K562 (cell line): Measurements from ENCODE around the gene ARMCX2. TPM values are rescaled to one million over a fixed set of nuclear protein-coding genes. Genes with fewer than 3 reads are reported as not detected.
A peak's percentile ranks its signal among the peaks of the same experiment; 100 is the strongest.

ENCODE experiments used
- ATF7 ChIP-seq: fragments of 450-650 bp; IDR thresholded peaks from 2 replicates; pipeline ENCODE4 v1.7.1; 2014; ENCODE audit warnings: mild to moderate bottlenecking, moderate library complexity
- ETV6 ChIP-seq, 3 experiments: fragments of 150-350 bp in 1 of 3; sonication (generic) in 1 of 3; formaldehyde crosslinking in 1 of 3; IDR thresholded peaks; 2 replicates each; pipeline versions ENCODE4 v1.6.1 to v1.8.0; 2014 to 2022; ENCODE audit warnings: borderline replicate concordance in 2 of 3, low read depth in 2 of 3, antibody characterized with exemption in 1 of 3, low read length in 1 of 3, mild to moderate bottlenecking in 1 of 3, missing genetic modification reagents in 1 of 3
- EWSR1 ChIP-seq: fragments of 450-650 bp; IDR thresholded peaks from 2 replicates; pipeline ENCODE4 v1.6.1; 2018; ENCODE audit warnings: borderline replicate concordance, mild to moderate bottlenecking, low read depth, moderate library complexity; ENCODE audit not compliant: partially characterized antibody
- GABPA ChIP-seq: fragments of 200-800 bp; sonication (Bioruptor generic); conservative IDR thresholded peaks from 2 replicates; pipeline ENCODE4 v1.6.1; 2016; ENCODE audit warnings: low read depth, missing genetic modification characterization, missing compliant biosample characterization
- HDAC6 ChIP-seq: IDR thresholded peaks from 2 replicates; pipeline ENCODE4 v1.6.1; 2012; ENCODE audit warnings: low read depth, mild to moderate bottlenecking, control low read depth, inconsistent platforms, low read length, moderate library complexity
- LCOR ChIP-seq: sonication (generic); formaldehyde crosslinking; IDR thresholded peaks from 2 replicates; pipeline ENCODE4 v1.8.0; 2022; ENCODE audit warnings: mild to moderate bottlenecking, missing genetic modification reagents
- MTA2 ChIP-seq: fragments of 450-650 bp; IDR thresholded peaks from 2 replicates; pipeline ENCODE4 v1.6.1; 2016; ENCODE audit warnings: low read depth
- NONO ChIP-seq, 2 experiments: fragments of 200-400 bp in 1 of 2; fragments of 450-650 bp in 1 of 2; formaldehyde crosslinking in 1 of 2; IDR thresholded peaks; 2 replicates each; pipeline ENCODE4 v1.6.1; 2017; ENCODE audit warnings: low read depth in 2 of 2, mild to moderate bottlenecking in 2 of 2, moderate library complexity in 2 of 2, low read length in 1 of 2
- RUNX1 ChIP-seq: sonication (generic); IDR thresholded peaks from 2 replicates; pipeline ENCODE4 v1.6.1; 2016; ENCODE audit warnings: antibody characterized with exemption, low read depth
- STAG1 ChIP-seq: sonication (generic); formaldehyde crosslinking; IDR thresholded peaks from 2 replicates; pipeline ENCODE4 v1.5.0; 2020; ENCODE audit warnings: missing genetic modification reagents, borderline replicate concordance
- TAL1 ChIP-seq: fragments of 450-650 bp; IDR thresholded peaks from 2 replicates; pipeline ENCODE4 v1.6.1; 2016; ENCODE audit warnings: mild to moderate bottlenecking
- ZNF318 ChIP-seq, 2 experiments: fragments of 450-650 bp; IDR thresholded peaks; 2 replicates each; pipeline ENCODE4 v1.6.1; 2016; ENCODE audit warnings: mild to moderate bottlenecking in 2 of 2, borderline replicate concordance in 1 of 2, low read depth in 1 of 2, moderate library complexity in 1 of 2
- polyA plus RNA-seq, 8 experiments: library from polyadenylated mRNA; depleted of rRNA in 4 of 8; stranded (reverse) in 5 of 8; unstranded in 3 of 8; fragments of >200 nt; fragmentation: Nextera tagmentation in 2 of 8; fragmentation: Illumina TruSeq in 1 of 8; extraction: Ambion mirVana in 2 of 8; extraction: Trizol in 1 of 8; gene quantifications; 2 replicates each; pipeline versions ENCODE4 v1.2.1 to v1.2.3, GENCODE V29; 2011 to 2014; ENCODE audit warnings: inconsistent platforms in 1 of 8, missing spikeins in 1 of 8
- total RNA-seq, 7 experiments: library from RNA; depleted of rRNA in 6 of 7; stranded (reverse); fragments of >200 nt in 6 of 7; fragmentation: Illumina TruSeq in 2 of 7; extraction: Trizol in 2 of 7; gene quantifications; 2 replicates each; pipeline versions ENCODE4 v1.2.1 to v1.2.3, GENCODE V29; 2011 to 2021; ENCODE audit warnings: low replicate concordance in 1 of 7

The ARMCX2 gene
- total and polyA plus RNA-seq, 9 of the 15 experiments (the other 6 are each of a cell fraction or from before 2014, with no cell fraction given): 0.03 to 0.16 TPM; not detected in 7

GRCh38 chrX:101642093-101642492 is 17.6 kb downstream of the ARMCX2 start (continued):
- TF ChIP-seq ZNF318 (IDR thresholded peaks at IDR 0.05; ENCODE audit: borderline replicate concordance in 1 of 2, low read depth in 1 of 2) (no peak), STAG1 (CRISPR knock-in tag) (no peak), NONO (IDR thresholded peaks at IDR 0.05; ENCODE audit: low read depth in 2 of 2, low read length in 1 of 2) (no peak), LCOR (CRISPR knock-in tag) (no peak), ATF7 (peak; percentile 38; the same call in 1 of the 2 replicates), GABPA (tag) (no peak), MTA2 (no peak), ETV6 (IDR thresholded peaks at IDR 0.05; ENCODE audit: borderline replicate concordance in 1 of 2, low read depth in 2 of 2, low read length in 1 of 2) (peak in 1 of 2 experiments; percentile 58; a peak in 1 of 4 replicates), ETV6 (CRISPR knock-in tag; IDR thresholded peaks at IDR 0.05; ENCODE audit: borderline replicate concordance) (no peak), RUNX1 (no peak), HDAC6 (no peak), TAL1 (no peak), EWSR1 (no peak)
